Breast epithelium (tissue), 4 donors: ENCODE measurements around the gene LRRC53. TPM values are rescaled to one million over a fixed set of nuclear protein-coding genes. Genes with fewer than 3 reads are reported as not detected.

Experiments
- DNase-seq, 2 donors: peaks; one replicate each; pipeline ENCODE4 v3.0.0-alpha.2; 2019; ENCODE audit warnings: low spot score in 2 of 2
- H3K27ac ChIP-seq, 2 donors: fragments of 200-600 bp; sonication (generic) in 1 of 2; one replicate each; pipeline ENCODE4 v1.5.1; 2016 to 2019; ENCODE audit warnings: mild to moderate bottlenecking in 1 of 2
- H3K27me3 ChIP-seq, 2 donors: fragments of 200-600 bp; sonication (generic) in 1 of 2; one replicate each; pipeline versions ENCODE4 v1.5.1 to v1.6.0; 2017 to 2019; ENCODE audit warnings: control low read depth in 1 of 2, mild to moderate bottlenecking in 1 of 2
- H3K36me3 ChIP-seq: fragments of 200-600 bp; one replicate; pipeline ENCODE4 v1.5.1; 2019
- H3K4me1 ChIP-seq, 2 donors: fragments of 200-600 bp; sonication (generic); one replicate each; pipeline ENCODE4 v1.5.1; 2016 to 2019; ENCODE audit warnings: control low read depth in 1 of 2
- H3K4me3 ChIP-seq, 3 donors: fragments of 200-600 bp; sonication (generic); 1 replicate in 2 of 3; 2 replicates in 1 of 3; pipeline ENCODE4 v1.5.1; 2016 to 2019; ENCODE audit warnings: mild to moderate bottlenecking in 3 of 3, moderate library complexity in 2 of 3
- H3K9me3 ChIP-seq, 2 donors: fragments of 200-600 bp; sonication (generic) in 1 of 2; one replicate each; pipeline ENCODE4 v1.5.1; 2016 to 2019; ENCODE audit warnings: control low read depth in 1 of 2
- CTCF ChIP-seq, 3 donors: fragments of 450-650 bp; IDR thresholded peaks; one replicate each; pipeline ENCODE4 v1.5.1; 2016 to 2017; ENCODE audit warnings: antibody characterized with exemption in 3 of 3, mild to moderate bottlenecking in 3 of 3, moderate library complexity in 3 of 3
- POLR2A ChIP-seq: fragments of 450-650 bp; IDR thresholded peaks from one replicate; pipeline ENCODE4 v1.6.1; 2016; ENCODE audit warnings: antibody characterized with exemption, mild to moderate bottlenecking, moderate library complexity
- POLR2AphosphoS5 ChIP-seq, 3 donors: sonication (generic); formaldehyde crosslinking; IDR thresholded peaks; one replicate each; pipeline ENCODE4 v1.6.1; 2017; ENCODE audit warnings: antibody characterized with exemption in 3 of 3
- intact Hi-C: fragments of 100-400 bp; cut with DNase I; formaldehyde crosslinking; loops from one replicate; pipeline ENCODE4 v1.15.1; 2023; ENCODE audit warnings: low total_unique reads
- total RNA-seq, 3 donors: library from RNA; depleted of rRNA; stranded (reverse); fragments of >200 nt; gene quantifications; one replicate each; pipeline ENCODE4 v1.1.0, GENCODE V29; 2016

LRRC53 gene
- total RNA-seq, 3 donors from 2014 or later: not detected

- intact Hi-C loops: no loop called here
- Histone ChIP-seq H3K4me3 (no peak overlapping the region), H3K36me3 (no peaks in the 10 kb centered on the region), H3K27ac (no peak overlapping the region), H3K27me3 (no peaks in the 10 kb centered on the region), H3K4me1 (no peaks in the 10 kb centered on the region), H3K9me3 (no peaks in the 10 kb centered on the region)
- TF ChIP-seq CTCF (IDR thresholded peaks at IDR 0.05) (no peak), POLR2A (no peak), POLR2AphosphoS5 (IDR thresholded peaks at IDR 0.05) (no peak)
- DNase-seq: no peak
These were observed 42.2 kb downstream of the LRRC53 start for GRCh38 chr1:74470251-74470650.

- H3K4me3 ChIP-seq: no peak overlapping the region
- TF ChIP-seq CTCF (IDR thresholded peaks at IDR 0.05): peak in 2 of 3 donors; percentile 28 to 48
- TF ChIP-seq POLR2AphosphoS5 (IDR thresholded peaks at IDR 0.05): no peak
- no peak for TF ChIP-seq POLR2A
- DNase-seq: no peak
- H3K36me3 ChIP-seq: no peaks in the 10 kb centered on the region
- H3K9me3 ChIP-seq: no peaks in the 10 kb centered on the region
- intact Hi-C loops: no loop called here
- no peaks in the 10 kb centered on the region for H3K27me3 ChIP-seq
- H3K4me1 ChIP-seq: no peaks in the 10 kb centered on the region
- no peak overlapping the region for H3K27ac ChIP-seq
These were observed 43.3 kb downstream of the LRRC53 start for GRCh38 chr1:74468982-74469603.

GRCh38 chr1:74467786-74468377 lies 44.5 kb downstream of the LRRC53 start:
- no peaks in the 10 kb centered on the region for H3K27me3 ChIP-seq
- no peaks in the 10 kb centered on the region for H3K9me3 ChIP-seq
- H3K36me3 ChIP-seq: no peaks in the 10 kb centered on the region
- no peaks in the 10 kb centered on the region for H3K4me1 ChIP-seq
- H3K4me3 ChIP-seq: no peak overlapping the region
- TF ChIP-seq POLR2A: no peak
- no peak for TF ChIP-seq CTCF (IDR thresholded peaks at IDR 0.05)
- no peak for TF ChIP-seq POLR2AphosphoS5 (IDR thresholded peaks at IDR 0.05)
- H3K27ac ChIP-seq: no peak overlapping the region
- intact Hi-C loops: no loop called here
- DNase-seq: no peak

GRCh38 chr1:74465193-74465681 lies 47.2 kb downstream of the LRRC53 start:
- intact Hi-C loops: no loop called here
- no peak for DNase-seq
- Histone ChIP-seq H3K36me3 (no peaks in the 10 kb centered on the region), H3K9me3 (no peaks in the 10 kb centered on the region), H3K27ac (no peak overlapping the region), H3K4me1 (no peaks in the 10 kb centered on the region), H3K4me3 (no peak overlapping the region), H3K27me3 (no peaks in the 10 kb centered on the region)
- TF ChIP-seq POLR2AphosphoS5 (IDR thresholded peaks at IDR 0.05): no peak
- TF ChIP-seq CTCF (IDR thresholded peaks at IDR 0.05): no peak
- TF ChIP-seq POLR2A: no peak

- Histone ChIP-seq H3K27me3 (no peaks in the 10 kb centered on the region), H3K4me1 (no peaks in the 10 kb centered on the region), H3K9me3 (no peaks in the 10 kb centered on the region), H3K36me3 (no peaks in the 10 kb centered on the region), H3K27ac (no peak overlapping the region), H3K4me3 (no peak overlapping the region)
- no peak for DNase-seq
- TF ChIP-seq CTCF (IDR thresholded peaks at IDR 0.05) (no peak), POLR2A (no peak), POLR2AphosphoS5 (IDR thresholded peaks at IDR 0.05) (no peak)
- intact Hi-C loops: no loop called here
These were observed 48.4 kb downstream of the LRRC53 start for GRCh38 chr1:74464037-74464436.
